SK-N-SH treated with all-trans-retinoic acid at 6 μM for 48 hours (cell line): ENCODE results near the gene STC2.

Source experiments
- ATAC-seq: fragments of 200-7000 bp; cut with Tn5 transposase; 3 replicates; pipeline ENCODE4 v1.9.1; 2020; ENCODE audit warnings: mild to moderate bottlenecking, moderate library complexity
- ARNTL ChIP-seq: fragments of 450-650 bp; formaldehyde crosslinking; IDR thresholded peaks from 2 replicates; pipeline ENCODE4 v1.5.0; 2020; ENCODE audit warnings: low read depth, mild to moderate bottlenecking, moderate library complexity, borderline replicate concordance
- BACH2 ChIP-seq: fragments of 250-450 bp; sonication (Bioruptor Pico); IDR thresholded peaks from 2 replicates; pipeline ENCODE4 v1.9.0; 2021; ENCODE audit warnings: mild to moderate bottlenecking, borderline replicate concordance
- CREB5 ChIP-seq: fragments of 250-450 bp; sonication (Bioruptor Pico); IDR thresholded peaks from 2 replicates; pipeline ENCODE4 v1.5.1; 2020; ENCODE audit warnings: low read depth, mild to moderate bottlenecking, moderate library complexity
- CSDC2 ChIP-seq: fragments of 250-450 bp; sonication (Bioruptor Pico); IDR thresholded peaks from 2 replicates; pipeline ENCODE4 v1.5.0; 2020; ENCODE audit warnings: mild to moderate bottlenecking, moderate library complexity
- CSRNP3 ChIP-seq: fragments of 250-450 bp; sonication (Bioruptor Pico); IDR thresholded peaks from 2 replicates; pipeline ENCODE4 v1.5.1; 2021; ENCODE audit warnings: mild to moderate bottlenecking, moderate library complexity
- ESRRG ChIP-seq: fragments of 250-450 bp; sonication (Bioruptor Pico); IDR thresholded peaks from 2 replicates; pipeline ENCODE4 v1.6.1; 2021; ENCODE audit warnings: mild to moderate bottlenecking
- GLIS3 ChIP-seq: fragments of 250-450 bp; sonication (Bioruptor Pico); IDR thresholded peaks from 2 replicates; pipeline ENCODE4 v1.5.0; 2020; ENCODE audit warnings: mild to moderate bottlenecking, moderate library complexity
- OSR1 ChIP-seq: fragments of 250-450 bp; sonication (Bioruptor Pico); IDR thresholded peaks from 2 replicates; pipeline ENCODE4 v1.8.0; 2022; ENCODE audit warnings: moderate library complexity, mild to moderate bottlenecking, inconsistent platforms
- PATZ1 ChIP-seq: fragments of 250-450 bp; sonication (Bioruptor Pico); IDR thresholded peaks from 2 replicates; pipeline ENCODE4 v1.8.0; 2020; ENCODE audit warnings: mild to moderate bottlenecking, moderate library complexity, borderline replicate concordance
- POU6F1 ChIP-seq: fragments of 250-450 bp; sonication (Bioruptor Pico); IDR thresholded peaks from 2 replicates; pipeline ENCODE4 v1.8.0; 2021; ENCODE audit warnings: low read depth, mild to moderate bottlenecking, moderate library complexity, borderline replicate concordance
- PPARA ChIP-seq: fragments of 250-450 bp; sonication (Bioruptor Pico); IDR thresholded peaks from 2 replicates; pipeline ENCODE4 v1.5.0; 2020; ENCODE audit warnings: mild to moderate bottlenecking, borderline replicate concordance
- RARB ChIP-seq: fragments of 250-450 bp; sonication (Bioruptor Pico); IDR thresholded peaks from 2 replicates; pipeline ENCODE4 v1.8.0; 2021; ENCODE audit warnings: mild to moderate bottlenecking, moderate library complexity
- SNAI2 ChIP-seq: fragments of 250-450 bp; sonication (Bioruptor Pico); IDR thresholded peaks from 2 replicates; pipeline ENCODE4 v1.5.0; 2020; ENCODE audit warnings: mild to moderate bottlenecking, moderate library complexity
- TCF4 ChIP-seq: fragments of 250-450 bp; sonication (Bioruptor Pico); IDR thresholded peaks from 2 replicates; pipeline ENCODE4 v1.8.0; 2021; ENCODE audit warnings: mild to moderate bottlenecking, moderate library complexity, borderline replicate concordance
- TOX ChIP-seq: fragments of 250-450 bp; sonication (Bioruptor Pico); IDR thresholded peaks from 2 replicates; pipeline ENCODE4 v1.8.0; 2021; ENCODE audit warnings: mild to moderate bottlenecking, moderate library complexity, borderline replicate concordance
- TSHZ2 ChIP-seq: fragments of 250-450 bp; sonication (Bioruptor Pico); IDR thresholded peaks from 2 replicates; pipeline ENCODE4 v1.5.0; 2020; ENCODE audit warnings: mild to moderate bottlenecking, moderate library complexity
- ZC3H10 ChIP-seq: fragments of 250-450 bp; sonication (Bioruptor Pico); IDR thresholded peaks from 2 replicates; pipeline ENCODE4 v1.5.1; 2021; ENCODE audit warnings: mild to moderate bottlenecking, moderate library complexity
- ZFP30 ChIP-seq: fragments of 450-650 bp; formaldehyde crosslinking; IDR thresholded peaks from 2 replicates; pipeline ENCODE4 v1.5.0; 2022; ENCODE audit warnings: mild to moderate bottlenecking, moderate library complexity
- ZNF565 ChIP-seq: fragments of 450-650 bp; formaldehyde crosslinking; conservative IDR thresholded peaks from 2 replicates; pipeline ENCODE4 v1.5.0; 2020; ENCODE audit warnings: low read depth, mild to moderate bottlenecking, moderate library complexity
- ZNF70 ChIP-seq: fragments of 450-650 bp; formaldehyde crosslinking; IDR thresholded peaks from 2 replicates; pipeline ENCODE4 v1.5.0; 2020; ENCODE audit warnings: mild to moderate bottlenecking, moderate library complexity
- ZNF8 ChIP-seq: fragments of 450-650 bp; formaldehyde crosslinking; IDR thresholded peaks from 2 replicates; pipeline ENCODE4 v1.5.0; 2020; ENCODE audit warnings: mild to moderate bottlenecking, moderate library complexity

The STC2 gene

GRCh38 chr5:173328844-173329490, 753 bp upstream of the STC2 start:
- TF ChIP-seq ZC3H10 (no peak), CSDC2 (CRISPR knock-in tag) (no peak), SNAI2 (no peak), CSRNP3 (CRISPR knock-in tag) (no peak), POU6F1 (CRISPR knock-in tag) (no peak), TCF4 (no peak), ZNF8 (CRISPR knock-in tag) (no peak), ZNF70 (CRISPR knock-in tag) (no peak), TOX (CRISPR knock-in tag) (no peak), ESRRG (CRISPR knock-in tag) (no peak), PPARA (no peak), GLIS3 (CRISPR knock-in tag) (no peak), ZNF565 (CRISPR knock-in tag) (no peak), RARB (CRISPR knock-in tag) (no peak)
- ATAC-seq: 0 out of 3 replicates have a peak, but pooled peaks have one; percentile 8

- no peak for TF ChIP-seq RARB (CRISPR knock-in tag)
- ATAC-seq: peak; percentile 36
Measured at GRCh38 chr5:173327084-173327947, 898 bp downstream of the STC2 start.

- TF ChIP-seq ZNF70 (CRISPR knock-in tag): no peak
- TF ChIP-seq RARB (CRISPR knock-in tag): no peak
- TF ChIP-seq ARNTL (CRISPR knock-in tag): no peak
- TF ChIP-seq PATZ1: no peak
- no peak for TF ChIP-seq GLIS3 (CRISPR knock-in tag)
- TF ChIP-seq ZNF8 (CRISPR knock-in tag): no peak
- no peak for TF ChIP-seq OSR1 (CRISPR knock-in tag)
- TF ChIP-seq SNAI2: no peak
- TF ChIP-seq CREB5: no peak
- no peak for TF ChIP-seq ZNF565 (CRISPR knock-in tag)
- peak; percentile 54 for ATAC-seq
Measured at GRCh38 chr5:173326501-173326960, 1.7 kb downstream of the STC2 start.

- no peak for ATAC-seq
- TF ChIP-seq GLIS3 (CRISPR knock-in tag) (no peak), PATZ1 (no peak), ESRRG (CRISPR knock-in tag) (no peak), OSR1 (CRISPR knock-in tag) (no peak), RARB (CRISPR knock-in tag) (no peak), BACH2 (CRISPR knock-in tag) (no peak), CSDC2 (CRISPR knock-in tag) (no peak), TSHZ2 (CRISPR knock-in tag) (no peak), ZFP30 (CRISPR knock-in tag) (no peak), PPARA (no peak), ZC3H10 (no peak), ZNF70 (CRISPR knock-in tag) (no peak), TCF4 (no peak), ARNTL (CRISPR knock-in tag) (no peak), TOX (CRISPR knock-in tag) (no peak), ZNF8 (CRISPR knock-in tag) (no peak)
Measured at GRCh38 chr5:173325091-173325698, 3.0 kb downstream of the STC2 start.
